Measurements from ENCODE around the gene SIM1.

- peak; percentile 86 for TF ChIP-seq CTCF (IDR thresholded peaks at IDR 0.05)
- TF ChIP-seq EZH2phosphoT487 (IDR thresholded peaks at IDR 0.05): no peak
Measured at GRCh38 chr6:100479179-100480035, 14.7 kb upstream of the SIM1 start.

Measured in neural progenitor cell (in vitro differentiated cells).